Astrocyte (in vitro differentiated cells and primary cell): Measurements from ENCODE around the gene ZKSCAN7. TPM values are rescaled to one million over a fixed set of nuclear protein-coding genes. Genes with fewer than 3 reads are reported as not detected.

Source experiments
- DNase-seq: peaks from one replicate; pipeline ENCODE4 v3.0.0-alpha.2; 2010; ENCODE audit warnings: low read depth
- FAIRE-seq: peaks from 2 replicates; lab custom pipeline; 2011; peaks lifted over from hg19 to GRCh38; lab: Jason Lieb, UNC
- H2AFZ ChIP-seq: 2 replicates; pipeline ENCODE4 v1.6.0; 2012; ENCODE audit warnings: low read depth, low read length, inconsistent platforms
- H3K27ac ChIP-seq: 2 replicates; pipeline ENCODE4 v1.5.1; 2011; ENCODE audit warnings: low read depth, low read length, inconsistent platforms
- H3K27me3 ChIP-seq: 2 replicates; pipeline ENCODE4 v1.6.0; 2011; ENCODE audit warnings: low read length, inconsistent platforms; ENCODE audit not compliant: insufficient read depth
- H3K36me3 ChIP-seq: 2 replicates; pipeline ENCODE4 v1.5.1; 2011; ENCODE audit warnings: low read length, inconsistent platforms; ENCODE audit not compliant: insufficient read depth
- H3K4me1 ChIP-seq: 2 replicates; pipeline ENCODE4 v1.5.1; 2011; ENCODE audit warnings: low read length, inconsistent platforms; ENCODE audit not compliant: insufficient read depth
- H3K4me2 ChIP-seq: 2 replicates; pipeline ENCODE4 v1.6.0; 2012; ENCODE audit warnings: low read length, inconsistent platforms
- H3K4me3 ChIP-seq: 2 replicates; pipeline ENCODE4 v1.5.1; 2011; ENCODE audit warnings: low read depth, mild to moderate bottlenecking, low read length, inconsistent platforms; ENCODE audit not compliant: insufficient read depth
- H3K79me2 ChIP-seq: 2 replicates; pipeline ENCODE4 v1.6.0; 2012; ENCODE audit warnings: mild to moderate bottlenecking, low read length, inconsistent platforms; ENCODE audit not compliant: insufficient read depth
- H3K9ac ChIP-seq: 2 replicates; pipeline ENCODE4 v1.6.0; 2012; ENCODE audit warnings: mild to moderate bottlenecking, low read length, inconsistent platforms
- H3K9me3 ChIP-seq: 2 replicates; pipeline ENCODE4 v1.5.1; 2012; ENCODE audit warnings: low read depth, mild to moderate bottlenecking, low read length, inconsistent platforms; ENCODE audit not compliant: insufficient read depth
- H4K20me1 ChIP-seq: 2 replicates; pipeline ENCODE4 v1.6.0; 2012; ENCODE audit warnings: low read length, inconsistent platforms; ENCODE audit not compliant: insufficient read depth
- H3K27ac Mint-ChIP-seq: one replicate; pipeline ENCODE4 v1.8.0; 2021; ENCODE audit warnings: mild to moderate bottlenecking, mixed read lengths; ENCODE audit not compliant: unreplicated experiment
- H3K27me3 Mint-ChIP-seq: one replicate; pipeline ENCODE4 v1.8.0; 2021; ENCODE audit warnings: low read depth, mixed read lengths; ENCODE audit not compliant: unreplicated experiment
- H3K36me3 Mint-ChIP-seq: one replicate; pipeline ENCODE4 v1.8.0; 2021; ENCODE audit warnings: low read depth, mixed read lengths; ENCODE audit not compliant: unreplicated experiment
- H3K4me1 Mint-ChIP-seq: one replicate; pipeline ENCODE4 v1.8.0; 2021; ENCODE audit warnings: low read depth, mixed read lengths; ENCODE audit not compliant: unreplicated experiment
- H3K4me3 Mint-ChIP-seq: one replicate; pipeline ENCODE4 v1.8.0; 2021; ENCODE audit warnings: mild to moderate bottlenecking, moderate library complexity, mixed read lengths; ENCODE audit not compliant: unreplicated experiment
- H3K9me3 Mint-ChIP-seq: one replicate; pipeline ENCODE4 v1.8.0; 2021; ENCODE audit warnings: mild to moderate bottlenecking, mixed read lengths; ENCODE audit not compliant: unreplicated experiment
- EZH2 ChIP-seq: IDR thresholded peaks from 2 replicates; pipeline ENCODE4 v1.6.1; 2012; ENCODE audit warnings: mild to moderate bottlenecking, low read length, inconsistent platforms; ENCODE audit not compliant: insufficient read depth
- total RNA-seq: library from RNA; stranded (reverse); gene quantifications from 2 replicates; pipeline ENCODE4 v1.2.1, GENCODE V29; 2021
- TF ChIP-seq, protein P1 (sequence below): IDR thresholded peaks from 2 replicates; pipeline ENCODE4 v1.5.1; 2011; ENCODE audit warnings: low read depth, mild to moderate bottlenecking, inconsistent platforms, low read length, moderate library complexity; ENCODE audit not compliant: insufficient read depth

Gene ZKSCAN7
- total RNA-seq, 1 donor from 2014 or later, result 4.8 TPM

- Histone ChIP-seq H2AFZ (peak within 1 kb of the TSS; percentile 95), H3K4me2 (peak within 1 kb of the TSS; percentile 88), H4K20me1 (no peaks in the 10 kb centered on the region), H3K27ac (peak within 1 kb of the TSS; percentile 27), H3K4me3 (peak within 1 kb of the TSS; percentile 66), H3K79me2 (no peaks in the 10 kb centered on the region), H3K4me1 (peaks cover 4% of the 10 kb centered on the region), H3K27me3 (no peaks in the 10 kb centered on the region), H3K9ac (peak within 1 kb of the TSS; percentile 85), H3K9me3 (no peaks in the 10 kb centered on the region), H3K36me3 (peaks cover 4% of the 10 kb centered on the region)
- H3K27ac Mint-ChIP-seq, result peak within 1 kb of the TSS; percentile 86
- no peak for FAIRE-seq
- peaks cover 10% of the 10 kb centered on the region for H3K4me1 Mint-ChIP-seq
- no peak for TF ChIP-seq EZH2
- TF ChIP-seq, protein P1, sequence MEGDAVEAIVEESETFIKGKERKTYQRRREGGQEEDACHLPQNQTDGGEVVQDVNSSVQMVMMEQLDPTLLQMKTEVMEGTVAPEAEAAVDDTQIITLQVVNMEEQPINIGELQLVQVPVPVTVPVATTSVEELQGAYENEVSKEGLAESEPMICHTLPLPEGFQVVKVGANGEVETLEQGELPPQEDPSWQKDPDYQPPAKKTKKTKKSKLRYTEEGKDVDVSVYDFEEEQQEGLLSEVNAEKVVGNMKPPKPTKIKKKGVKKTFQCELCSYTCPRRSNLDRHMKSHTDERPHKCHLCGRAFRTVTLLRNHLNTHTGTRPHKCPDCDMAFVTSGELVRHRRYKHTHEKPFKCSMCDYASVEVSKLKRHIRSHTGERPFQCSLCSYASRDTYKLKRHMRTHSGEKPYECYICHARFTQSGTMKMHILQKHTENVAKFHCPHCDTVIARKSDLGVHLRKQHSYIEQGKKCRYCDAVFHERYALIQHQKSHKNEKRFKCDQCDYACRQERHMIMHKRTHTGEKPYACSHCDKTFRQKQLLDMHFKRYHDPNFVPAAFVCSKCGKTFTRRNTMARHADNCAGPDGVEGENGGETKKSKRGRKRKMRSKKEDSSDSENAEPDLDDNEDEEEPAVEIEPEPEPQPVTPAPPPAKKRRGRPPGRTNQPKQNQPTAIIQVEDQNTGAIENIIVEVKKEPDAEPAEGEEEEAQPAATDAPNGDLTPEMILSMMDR, result no peak
- peak within 1 kb of the TSS; percentile 89 for H3K4me3 Mint-ChIP-seq
- peaks cover 2% of the 10 kb centered on the region for H3K9me3 Mint-ChIP-seq
- peaks cover 27% of the 10 kb centered on the region for H3K36me3 Mint-ChIP-seq
- H3K27me3 Mint-ChIP-seq, result no peaks in the 10 kb centered on the region
- DNase-seq, result peak; percentile 70
These were observed 29.9 kb downstream of the ZKSCAN7 start, which contains the start of gene ZNF660 for GRCh38 chr3:44584646-44585501. Gene ZNF660 (plus strand): TSS chr3:44584964. CDS start chr3:44594194, 9,230 bp downstream.

GRCh38 chr3:44596621-44597020 lies 41.6 kb downstream of the ZKSCAN7 start:
- Histone ChIP-seq H3K27me3 (no peaks in the 10 kb centered on the region), H3K4me2 (no peak overlapping the region), H3K4me3 (no peak overlapping the region), H3K36me3 (peaks cover 7% of the 10 kb centered on the region), H4K20me1 (no peaks in the 10 kb centered on the region), H3K27ac (no peak overlapping the region), H3K9me3 (peaks cover 46% of the 10 kb centered on the region), H3K79me2 (no peaks in the 10 kb centered on the region), H2AFZ (no peak overlapping the region), H3K4me1 (no peaks in the 10 kb centered on the region), H3K9ac (no peak overlapping the region)
- H3K9me3 Mint-ChIP-seq, result peaks cover 30% of the 10 kb centered on the region
- H3K36me3 Mint-ChIP-seq, result peaks cover 44% of the 10 kb centered on the region
- H3K27ac Mint-ChIP-seq, result no peak overlapping the region
- H3K4me1 Mint-ChIP-seq, result no peaks in the 10 kb centered on the region
- no peak overlapping the region for H3K4me3 Mint-ChIP-seq
- no peak for TF ChIP-seq EZH2
- TF ChIP-seq, protein P1, result no peak
- no peak for FAIRE-seq
- no peak for DNase-seq
- H3K27me3 Mint-ChIP-seq, result no peaks in the 10 kb centered on the region

DNA sequence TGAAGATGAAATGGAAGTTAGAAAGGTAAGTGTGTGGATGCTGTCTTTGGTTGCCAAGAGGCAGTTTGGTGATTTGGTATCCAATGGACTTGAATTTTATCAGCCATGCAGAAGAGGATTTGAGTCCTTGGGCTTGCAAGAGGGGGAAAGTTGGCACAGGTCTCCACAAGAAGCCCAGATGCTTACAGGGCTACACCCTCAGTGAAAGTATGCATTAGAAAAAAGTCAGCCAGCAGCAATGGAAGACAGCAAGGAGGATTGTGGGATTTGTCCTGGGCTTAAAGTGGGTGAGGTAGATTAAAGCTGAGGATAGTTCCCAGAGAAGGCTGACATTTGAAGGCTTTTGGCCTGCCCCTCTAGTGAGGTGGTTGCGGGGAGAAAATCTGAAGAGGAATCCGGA lies 46.8 kb downstream of the ZKSCAN7 start:
- Histone ChIP-seq H3K27me3 (no peaks in the 10 kb centered on the region), H3K27ac (no peak overlapping the region), H3K79me2 (no peaks in the 10 kb centered on the region), H4K20me1 (no peaks in the 10 kb centered on the region), H2AFZ (no peak overlapping the region), H3K9me3 (peaks cover 18% of the 10 kb centered on the region), H3K4me1 (no peaks in the 10 kb centered on the region), H3K9ac (no peak overlapping the region), H3K36me3 (no peaks in the 10 kb centered on the region), H3K4me3 (no peak overlapping the region), H3K4me2 (no peak overlapping the region)
- H3K27me3 Mint-ChIP-seq, result no peaks in the 10 kb centered on the region
- H3K4me3 Mint-ChIP-seq, result no peak overlapping the region
- H3K4me1 Mint-ChIP-seq, result no peaks in the 10 kb centered on the region
- FAIRE-seq, result no peak
- no peak for TF ChIP-seq EZH2
- TF ChIP-seq, protein P1, result no peak
- peaks cover 14% of the 10 kb centered on the region for H3K36me3 Mint-ChIP-seq
- DNase-seq, result no peak
- no peak overlapping the region for H3K27ac Mint-ChIP-seq
- H3K9me3 Mint-ChIP-seq, result no peaks in the 10 kb centered on the region
